ENCODE measurements around the gene MED17. TPM values are rescaled to one million over a fixed set of nuclear protein-coding genes. Genes with fewer than 3 reads are reported as not detected.

The MED17 gene
- total RNA-seq, 1 donor from 2014 or later, result 40.0 TPM

GRCh38 chr11:93735627-93736026 lies 48.5 kb upstream of the MED17 start:
- H3K4me2 ChIP-seq (ENCODE audit: low read length), result peak overlapping the region; percentile 86
- H2AFZ ChIP-seq (ENCODE audit: low read depth, low read length), result no peak overlapping the region
- peaks cover 46% of the 10 kb centered on the region for H3K4me1 Mint-ChIP-seq (ENCODE audit: low read depth, unreplicated experiment)
- peaks cover 12% of the 10 kb centered on the region for H3K4me1 ChIP-seq (ENCODE audit: insufficient read depth, low read length)
- H3K9me3 Mint-ChIP-seq (ENCODE audit: unreplicated experiment), result no peaks in the 10 kb centered on the region
- DNase-seq (ENCODE audit: low read depth), result no peak
- peaks cover 84% of the 10 kb centered on the region for H3K79me2 ChIP-seq (ENCODE audit: insufficient read depth, low read length)
- no peaks in the 10 kb centered on the region for H3K9me3 ChIP-seq (ENCODE audit: insufficient read depth, low read depth, low read length)
- peak overlapping the region; percentile 76 for H3K4me3 Mint-ChIP-seq (ENCODE audit: unreplicated experiment)
- H3K27ac Mint-ChIP-seq (ENCODE audit: unreplicated experiment), result no peak overlapping the region
- no peak overlapping the region for H3K4me3 ChIP-seq (ENCODE audit: insufficient read depth, low read depth, low read length)
- no peak for TF ChIP-seq EZH2 (IDR thresholded peaks at IDR 0.05; ENCODE audit: insufficient read depth, low read length)
- TF ChIP-seq, protein P1, sequence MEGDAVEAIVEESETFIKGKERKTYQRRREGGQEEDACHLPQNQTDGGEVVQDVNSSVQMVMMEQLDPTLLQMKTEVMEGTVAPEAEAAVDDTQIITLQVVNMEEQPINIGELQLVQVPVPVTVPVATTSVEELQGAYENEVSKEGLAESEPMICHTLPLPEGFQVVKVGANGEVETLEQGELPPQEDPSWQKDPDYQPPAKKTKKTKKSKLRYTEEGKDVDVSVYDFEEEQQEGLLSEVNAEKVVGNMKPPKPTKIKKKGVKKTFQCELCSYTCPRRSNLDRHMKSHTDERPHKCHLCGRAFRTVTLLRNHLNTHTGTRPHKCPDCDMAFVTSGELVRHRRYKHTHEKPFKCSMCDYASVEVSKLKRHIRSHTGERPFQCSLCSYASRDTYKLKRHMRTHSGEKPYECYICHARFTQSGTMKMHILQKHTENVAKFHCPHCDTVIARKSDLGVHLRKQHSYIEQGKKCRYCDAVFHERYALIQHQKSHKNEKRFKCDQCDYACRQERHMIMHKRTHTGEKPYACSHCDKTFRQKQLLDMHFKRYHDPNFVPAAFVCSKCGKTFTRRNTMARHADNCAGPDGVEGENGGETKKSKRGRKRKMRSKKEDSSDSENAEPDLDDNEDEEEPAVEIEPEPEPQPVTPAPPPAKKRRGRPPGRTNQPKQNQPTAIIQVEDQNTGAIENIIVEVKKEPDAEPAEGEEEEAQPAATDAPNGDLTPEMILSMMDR (IDR thresholded peaks at IDR 0.05; ENCODE audit: insufficient read depth, low read depth, low read length), result no peak
- peaks cover 81% of the 10 kb centered on the region for H3K36me3 ChIP-seq (ENCODE audit: insufficient read depth, low read length)
- no peaks in the 10 kb centered on the region for H3K27me3 ChIP-seq (ENCODE audit: insufficient read depth, low read length)
- no peak overlapping the region for H3K9ac ChIP-seq (ENCODE audit: low read length)
- no peak for FAIRE-seq
- H4K20me1 ChIP-seq (ENCODE audit: insufficient read depth, low read length), result peaks cover 91% of the 10 kb centered on the region
- peaks cover 38% of the 10 kb centered on the region for H3K36me3 Mint-ChIP-seq (ENCODE audit: low read depth, unreplicated experiment)
- H3K27ac ChIP-seq (ENCODE audit: low read depth, low read length), result no peak overlapping the region
- no peaks in the 10 kb centered on the region for H3K27me3 Mint-ChIP-seq (ENCODE audit: low read depth, unreplicated experiment)

DNA sequence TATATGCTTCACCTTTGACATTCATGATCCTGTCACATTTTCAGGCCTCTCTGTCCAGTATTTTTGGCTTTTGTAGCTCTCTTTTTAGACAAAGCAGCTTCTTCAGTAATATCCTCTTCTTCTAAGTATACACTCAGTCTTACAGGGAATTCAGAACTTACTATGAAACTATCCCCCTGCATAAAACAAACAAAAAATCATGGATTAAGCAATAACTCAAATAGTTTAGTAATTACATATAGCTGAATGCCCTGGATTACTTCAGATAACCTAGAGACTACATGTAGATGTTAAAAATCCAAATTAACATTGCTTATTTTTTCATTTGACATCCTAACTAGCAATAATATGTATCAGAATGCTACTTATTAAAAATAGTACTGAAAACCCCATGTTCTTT lies 48.0 kb upstream of the MED17 start:
- DNase-seq (ENCODE audit: low read depth), result no peak
- H3K4me1 Mint-ChIP-seq (ENCODE audit: low read depth, unreplicated experiment), result peaks cover 46% of the 10 kb centered on the region
- H3K4me3 ChIP-seq (ENCODE audit: insufficient read depth, low read depth, low read length), result no peak overlapping the region

More for the DNA sequence above, 48.0 kb upstream of the MED17 start:
- no peak overlapping the region for H3K9ac ChIP-seq (ENCODE audit: low read length)
- H3K9me3 ChIP-seq (ENCODE audit: insufficient read depth, low read depth, low read length), result no peaks in the 10 kb centered on the region
- Mint-ChIP-seq H3K4me3 (ENCODE audit: unreplicated experiment) (peak overlapping the region; percentile 76), H3K36me3 (ENCODE audit: low read depth, unreplicated experiment) (peaks cover 37% of the 10 kb centered on the region), H3K27ac (ENCODE audit: unreplicated experiment) (no peak overlapping the region), H3K27me3 (ENCODE audit: low read depth, unreplicated experiment) (no peaks in the 10 kb centered on the region), H3K9me3 (ENCODE audit: unreplicated experiment) (no peaks in the 10 kb centered on the region)
- peaks cover 87% of the 10 kb centered on the region for H4K20me1 ChIP-seq (ENCODE audit: insufficient read depth, low read length)
- H2AFZ ChIP-seq (ENCODE audit: low read depth, low read length), result no peak overlapping the region
- H3K36me3 ChIP-seq (ENCODE audit: insufficient read depth, low read length), result peaks cover 76% of the 10 kb centered on the region
- no peak for TF ChIP-seq EZH2 (IDR thresholded peaks at IDR 0.05; ENCODE audit: insufficient read depth, low read length)
- TF ChIP-seq, protein P1 (IDR thresholded peaks at IDR 0.05; ENCODE audit: insufficient read depth, low read depth, low read length), result no peak
- H3K27ac ChIP-seq (ENCODE audit: low read depth, low read length), result no peak overlapping the region
- peak overlapping the region; percentile 86 for H3K4me2 ChIP-seq (ENCODE audit: low read length)
- H3K4me1 ChIP-seq (ENCODE audit: insufficient read depth, low read length), result peaks cover 12% of the 10 kb centered on the region
- no peaks in the 10 kb centered on the region for H3K27me3 ChIP-seq (ENCODE audit: insufficient read depth, low read length)
- H3K79me2 ChIP-seq (ENCODE audit: insufficient read depth, low read length), result peaks cover 89% of the 10 kb centered on the region
- no peak for FAIRE-seq

Data from astrocyte (in vitro differentiated cells and primary cell).